Mucosa of stomach (tissue), 1 donor: ENCODE results near the gene MYO7B.

Experiments
- H3K27me3 ChIP-seq: one replicate; pipeline ENCODE4 v1.7.0; 2013; ENCODE audit warnings: mild to moderate bottlenecking, low read length; ENCODE audit not compliant: control insufficient read depth, insufficient read depth
- H3K36me3 ChIP-seq: one replicate; pipeline ENCODE4 v1.7.0; 2013; ENCODE audit warnings: low read length; ENCODE audit not compliant: control insufficient read depth, insufficient read depth
- H3K4me1 ChIP-seq: one replicate; pipeline ENCODE4 v1.7.0; 2013; ENCODE audit warnings: mild to moderate bottlenecking, low read length; ENCODE audit not compliant: control insufficient read depth, insufficient read depth
- H3K4me3 ChIP-seq: one replicate; pipeline ENCODE4 v1.7.0; 2013; ENCODE audit warnings: low read length
- H3K9ac ChIP-seq: one replicate; pipeline ENCODE4 v1.7.0; 2013; ENCODE audit warnings: mild to moderate bottlenecking, low read length, moderate library complexity
- H3K9me3 ChIP-seq: one replicate; pipeline ENCODE4 v1.7.0; 2013; ENCODE audit warnings: mild to moderate bottlenecking, low read length, moderate library complexity; ENCODE audit not compliant: control insufficient read depth
- donor health status: Pancreatic carcinoma.

MYO7B gene

DNA sequence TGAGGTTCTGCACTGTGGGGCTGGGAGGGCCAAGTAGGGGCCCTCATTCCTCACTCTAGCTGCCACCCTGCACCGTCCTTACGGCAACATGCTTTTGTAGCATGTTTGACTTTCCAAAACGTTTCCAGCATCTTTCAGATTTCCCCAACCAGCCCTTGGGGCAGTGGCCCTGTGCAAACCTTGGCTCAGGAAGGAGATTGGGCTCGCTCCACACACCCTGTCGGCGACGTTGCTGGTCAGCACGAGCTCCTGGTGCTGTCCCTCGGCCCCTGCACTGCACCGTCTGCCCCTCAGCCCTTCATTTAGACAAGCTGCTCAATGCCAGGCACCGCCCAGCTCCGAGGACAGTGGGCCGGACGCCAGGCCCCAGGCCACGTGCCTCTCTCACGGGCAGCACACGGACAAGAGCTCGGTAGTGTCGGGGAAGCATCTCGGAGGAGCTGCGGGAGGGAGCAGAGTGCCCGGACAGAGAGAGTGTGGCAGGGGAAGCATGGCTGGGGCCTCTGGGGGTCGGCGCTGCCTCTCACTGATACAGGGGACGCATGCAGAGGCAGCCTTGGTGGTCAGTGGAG lies 117.4 kb downstream of the MYO7B start:
- no peaks in the 10 kb centered on the region for H3K4me1 ChIP-seq
- H3K9ac ChIP-seq, result no peak overlapping the region
- no peak overlapping the region for H3K4me3 ChIP-seq
- H3K27me3 ChIP-seq, result no peaks in the 10 kb centered on the region
- no peaks in the 10 kb centered on the region for H3K36me3 ChIP-seq
- H3K9me3 ChIP-seq, result no peaks in the 10 kb centered on the region

GRCh38 chr2:127653421-127654083 lies 118.1 kb downstream of the MYO7B start:
- Histone ChIP-seq H3K9ac (no peak overlapping the region), H3K9me3 (no peaks in the 10 kb centered on the region), H3K36me3 (no peaks in the 10 kb centered on the region), H3K4me1 (no peaks in the 10 kb centered on the region), H3K4me3 (no peak overlapping the region), H3K27me3 (no peaks in the 10 kb centered on the region)

DNA sequence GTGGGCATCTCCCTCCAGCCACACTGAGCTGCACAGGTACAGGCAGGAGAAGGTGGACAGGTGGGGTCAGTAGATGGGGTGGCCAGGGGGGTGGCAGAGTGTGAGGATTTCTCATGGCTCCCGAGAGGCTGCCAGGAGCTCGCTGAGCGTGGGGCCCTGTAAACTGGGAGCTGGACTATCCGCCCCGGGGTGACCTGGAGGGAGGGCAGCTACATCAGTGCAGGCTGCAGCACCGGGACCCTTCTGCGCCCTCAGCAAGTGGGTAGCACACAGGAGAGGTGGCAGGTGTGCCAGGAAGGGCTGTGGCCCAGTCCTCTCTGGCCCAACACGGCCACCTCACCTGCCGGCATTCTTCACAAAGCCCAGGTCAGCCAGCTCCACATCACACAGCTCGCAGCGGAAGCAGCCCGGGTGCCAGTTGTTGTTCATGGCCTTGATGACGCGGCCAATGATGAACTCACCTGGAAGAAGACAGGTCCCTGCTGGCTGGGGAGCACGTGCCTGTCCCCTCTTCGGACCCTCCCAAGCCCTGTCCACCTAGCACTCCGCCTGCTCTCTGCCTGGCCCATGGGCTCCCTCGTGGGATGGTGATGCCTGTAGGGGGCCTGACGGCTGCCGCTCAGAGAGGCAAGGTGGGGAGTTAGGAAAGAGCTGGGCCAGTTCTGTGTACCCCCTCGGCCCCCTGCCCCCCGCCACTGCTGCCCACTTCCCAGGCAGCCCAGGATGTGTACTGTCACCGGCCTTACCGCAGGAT lies 118.8 kb downstream of the MYO7B start:
- Histone ChIP-seq H3K9me3 (no peaks in the 10 kb centered on the region), H3K36me3 (no peaks in the 10 kb centered on the region), H3K9ac (no peak overlapping the region), H3K27me3 (no peaks in the 10 kb centered on the region), H3K4me1 (no peaks in the 10 kb centered on the region), H3K4me3 (no peak overlapping the region)

GRCh38 chr2:127654838-127655175 lies 119.3 kb downstream of the MYO7B start:
- H3K9ac ChIP-seq, result no peak overlapping the region
- H3K36me3 ChIP-seq, result no peaks in the 10 kb centered on the region
- H3K27me3 ChIP-seq, result no peaks in the 10 kb centered on the region
- H3K4me3 ChIP-seq, result no peak overlapping the region
- no peaks in the 10 kb centered on the region for H3K4me1 ChIP-seq
- no peaks in the 10 kb centered on the region for H3K9me3 ChIP-seq

GRCh38 chr2:127655209-127656073 lies 120.0 kb downstream of the MYO7B start:
- Histone ChIP-seq H3K4me3 (no peak overlapping the region), H3K36me3 (no peaks in the 10 kb centered on the region), H3K9ac (no peak overlapping the region), H3K4me1 (no peaks in the 10 kb centered on the region), H3K9me3 (no peaks in the 10 kb centered on the region), H3K27me3 (no peaks in the 10 kb centered on the region)

DNA sequence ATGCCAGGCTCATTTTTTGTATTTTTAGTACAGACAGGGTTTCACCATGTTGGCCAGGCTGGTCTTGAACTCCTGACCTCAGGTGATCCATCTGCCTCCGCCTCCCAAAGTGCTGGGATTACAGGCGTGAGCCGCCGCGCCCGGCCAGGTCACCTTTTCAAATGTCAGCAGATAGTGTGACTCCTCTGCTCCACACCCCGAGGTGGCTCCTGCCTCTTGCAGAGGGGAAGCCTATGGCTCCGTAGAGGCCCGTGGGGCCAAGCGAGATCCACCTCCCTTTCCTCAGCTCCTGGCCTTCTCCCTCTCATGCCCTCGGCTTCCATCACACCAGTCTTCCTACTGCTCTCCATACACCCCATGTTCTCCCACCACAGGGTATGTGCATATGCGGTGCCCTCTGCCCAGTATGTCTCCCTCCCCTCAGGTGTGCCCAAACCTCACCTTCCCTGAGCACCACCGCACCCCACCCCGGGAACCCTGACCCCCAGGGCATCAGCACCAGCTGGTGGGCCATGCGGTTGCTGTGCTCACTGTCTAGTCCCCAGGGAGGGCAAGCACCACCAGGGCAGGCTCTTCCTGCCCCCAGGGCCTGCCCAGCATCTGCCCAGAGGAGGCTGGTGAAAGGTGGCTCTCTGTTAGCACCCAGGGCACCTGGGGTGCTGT lies 121.2 kb downstream of the MYO7B start:
- Histone ChIP-seq H3K9ac (no peak overlapping the region), H3K9me3 (no peaks in the 10 kb centered on the region), H3K4me1 (no peaks in the 10 kb centered on the region), H3K4me3 (no peak overlapping the region), H3K27me3 (peaks cover under 1% of the 10 kb centered on the region), H3K36me3 (no peaks in the 10 kb centered on the region)

GRCh38 chr2:127657232-127657595 lies 121.7 kb downstream of the MYO7B start:
- Histone ChIP-seq H3K4me1 (no peaks in the 10 kb centered on the region), H3K9ac (no peak overlapping the region)

GRCh38 chr2:127658146-127658545 lies 122.7 kb downstream of the MYO7B start:
- H3K27me3 ChIP-seq, result peaks cover 9% of the 10 kb centered on the region
- no peaks in the 10 kb centered on the region for H3K36me3 ChIP-seq
- H3K9ac ChIP-seq, result no peak overlapping the region
- no peak overlapping the region for H3K4me3 ChIP-seq
- no peaks in the 10 kb centered on the region for H3K4me1 ChIP-seq
- no peaks in the 10 kb centered on the region for H3K9me3 ChIP-seq

More at GRCh38 chr2:127657232-127657595, 121.7 kb downstream of the MYO7B start:
- Histone ChIP-seq H3K27me3 (peaks cover 5% of the 10 kb centered on the region), H3K9me3 (no peaks in the 10 kb centered on the region), H3K4me3 (no peak overlapping the region), H3K36me3 (no peaks in the 10 kb centered on the region)

GRCh38 chr2:127658641-127659407 lies 123.3 kb downstream of the MYO7B start:
- H3K36me3 ChIP-seq, result no peaks in the 10 kb centered on the region

GRCh38 chr2:127659408-127660290 lies 124.2 kb downstream of the MYO7B start:
- Histone ChIP-seq H3K27me3 (peaks cover 25% of the 10 kb centered on the region), H3K9ac (no peak overlapping the region), H3K4me3 (no peak overlapping the region), H3K4me1 (peaks cover 3% of the 10 kb centered on the region), H3K36me3 (no peaks in the 10 kb centered on the region), H3K9me3 (no peaks in the 10 kb centered on the region)

More at GRCh38 chr2:127658641-127659407, 123.3 kb downstream of the MYO7B start:
- no peaks in the 10 kb centered on the region for H3K9me3 ChIP-seq
- peaks cover 16% of the 10 kb centered on the region for H3K27me3 ChIP-seq
- no peaks in the 10 kb centered on the region for H3K4me1 ChIP-seq
- no peak overlapping the region for H3K9ac ChIP-seq
- H3K4me3 ChIP-seq, result no peak overlapping the region
